CD8-positive, alpha-beta memory T cell (primary cell): Measurements from ENCODE around the gene SLC46A1. TPM values are rescaled to one million over a fixed set of nuclear protein-coding genes. Genes with fewer than 3 reads are reported as not detected.

ENCODE experiments used
- CTCF ChIA-PET: fragments of 350-600 bp; sonication (Branson Sonifier 250); formaldehyde crosslinking; loops from one replicate; lab custom pipeline; 2021; ENCODE audit warnings: antibody characterized with exemption; lab: Charles Lee
- POLR2A ChIA-PET: fragments of 350-600 bp; sonication (Branson Sonifier 250); formaldehyde crosslinking; loops from one replicate; lab custom pipeline; 2021; ENCODE audit warnings: antibody characterized with exemption; lab: Charles Lee
- DNase-seq, 5 donors: peaks; one replicate each; pipeline versions ENCODE4 v3.0.0 to v3.0.0-alpha.2; 2020 to 2022; ENCODE audit warnings: mixed read lengths in 1 of 5
- H3K27ac ChIP-seq: one replicate; pipeline ENCODE4 v1.7.0; 2013; ENCODE audit warnings: low read depth, mild to moderate bottlenecking, low read length, moderate library complexity
- H3K27me3 ChIP-seq: 2 replicates; pipeline ENCODE4 v1.7.0; 2013; ENCODE audit warnings: low read length, mild to moderate bottlenecking; ENCODE audit not compliant: insufficient read depth, poor library complexity, severe bottlenecking
- H3K36me3 ChIP-seq: 2 replicates; pipeline ENCODE4 v1.7.0; 2013; ENCODE audit warnings: mild to moderate bottlenecking, low read length, moderate library complexity; ENCODE audit not compliant: insufficient read depth
- H3K4me1 ChIP-seq: 2 replicates; pipeline ENCODE4 v1.7.0; 2013; ENCODE audit warnings: mild to moderate bottlenecking, low read length, moderate library complexity; ENCODE audit not compliant: insufficient read depth
- H3K4me3 ChIP-seq: 2 replicates; pipeline ENCODE4 v1.7.0; 2013; ENCODE audit warnings: mild to moderate bottlenecking, low read length
- H3K9me3 ChIP-seq: 2 replicates; pipeline ENCODE4 v1.7.0; 2013; ENCODE audit warnings: mild to moderate bottlenecking, low read length
- H3K27ac Mint-ChIP-seq, 8 donors: one replicate each; pipeline ENCODE4 v1.8.0; 2020 to 2021; ENCODE audit warnings: mixed read lengths in 8 of 8, mild to moderate bottlenecking in 6 of 8, inconsistent platforms in 3 of 8, moderate library complexity in 3 of 8
- H3K27me3 Mint-ChIP-seq, 2 donors: one replicate each; pipeline ENCODE4 v1.8.0; 2020 to 2021; ENCODE audit warnings: mixed read lengths in 2 of 2, mild to moderate bottlenecking in 1 of 2, moderate library complexity in 1 of 2
- H3K36me3 Mint-ChIP-seq, 3 donors: one replicate each; pipeline ENCODE4 v1.8.0; 2020 to 2021; ENCODE audit warnings: mixed read lengths in 3 of 3, inconsistent platforms in 1 of 3, mild to moderate bottlenecking in 1 of 3
- H3K4me1 Mint-ChIP-seq, 3 donors: one replicate each; pipeline ENCODE4 v1.8.0; 2020 to 2021; ENCODE audit warnings: mixed read lengths in 3 of 3, inconsistent platforms in 1 of 3, mild to moderate bottlenecking in 1 of 3
- H3K4me3 Mint-ChIP-seq, 7 donors: one replicate each; pipeline ENCODE4 v1.8.0; 2020 to 2021; ENCODE audit warnings: mixed read lengths in 7 of 7, mild to moderate bottlenecking in 6 of 7, moderate library complexity in 4 of 7, inconsistent platforms in 2 of 7
- H3K9me3 Mint-ChIP-seq, 5 donors: one replicate each; pipeline ENCODE4 v1.8.0; 2020 to 2022; ENCODE audit warnings: mixed read lengths in 5 of 5, mild to moderate bottlenecking in 3 of 5, moderate library complexity in 2 of 5, inconsistent platforms in 1 of 5
- polyA plus RNA-seq: library from polyadenylated mRNA; unstranded; fragments of 300-500 nt; fragmentation: Illumina TruSeq; gene quantifications from one replicate; pipeline ENCODE4 v1.2.3, GENCODE V29; 2021
- total RNA-seq, 2 experiments: library from RNA; stranded (reverse); gene quantifications; one replicate each; pipeline ENCODE4 v1.2.3, GENCODE V29; 2021

SLC46A1 gene
- total and polyA plus RNA-seq, 3 experiments from 2014 or later = 5.6 to 6.3 (median 6.0) TPM

GRCh38 chr17:28402844-28403243, 3.2 kb downstream of the SLC46A1 start:
- no peak overlapping the region for H3K4me3 Mint-ChIP-seq
- H3K36me3 Mint-ChIP-seq = peaks cover 0 to 9% (median 0%) of the 10 kb centered on the region in 3 donors
- H3K9me3 Mint-ChIP-seq = no peaks in the 10 kb centered on the region
- Histone ChIP-seq H3K4me3 (no peak overlapping the region), H3K27ac (no peak overlapping the region), H3K27me3 (no peaks in the 10 kb centered on the region), H3K36me3 (no peaks in the 10 kb centered on the region), H3K9me3 (no peaks in the 10 kb centered on the region), H3K4me1 (peaks cover 6% of the 10 kb centered on the region)
- CTCF ChIA-PET = interaction anchor here (1.0 kb wide), 1 partner anchor 13 kb away, joined by 3 read pairs; no protein-coding TSS in a partner anchor
- H3K27me3 Mint-ChIP-seq = peaks cover 3 to 4% of the 10 kb centered on the region in 2 donors
- H3K27ac Mint-ChIP-seq = peak overlapping the region in 1 of 8 donors; percentile 39
- POLR2A ChIA-PET = no interaction called here
- H3K4me1 Mint-ChIP-seq = peaks cover 6 to 16% (median 14%) of the 10 kb centered on the region in 3 donors
- DNase-seq = no peak

DNA sequence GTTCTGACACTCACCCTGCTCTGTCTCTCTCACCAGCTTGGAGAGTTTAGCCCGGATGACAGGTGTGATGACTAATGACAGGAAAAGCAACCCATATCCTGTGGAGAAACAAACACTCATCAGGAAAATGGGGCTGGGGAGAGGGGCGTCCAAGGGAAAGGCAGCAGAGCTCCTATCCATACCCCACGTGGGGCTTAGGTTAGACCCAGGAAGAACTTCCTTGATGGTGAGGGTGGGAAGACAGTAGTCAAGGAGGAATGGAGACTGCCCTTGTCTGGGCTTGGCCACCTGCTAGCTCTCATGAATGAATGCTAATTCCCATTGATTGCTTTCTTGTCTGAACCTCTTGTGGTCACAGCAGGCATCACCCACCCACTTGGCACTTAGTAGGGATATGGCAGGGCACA, 3.8 kb downstream of the SLC46A1 start:
- DNase-seq = no peak
- H3K27me3 Mint-ChIP-seq = peaks cover 1 to 2% of the 10 kb centered on the region in 2 donors
- H3K36me3 Mint-ChIP-seq = peaks cover 0 to 13% (median 2%) of the 10 kb centered on the region in 3 donors
- H3K9me3 Mint-ChIP-seq = no peaks in the 10 kb centered on the region
- peaks cover 6 to 16% (median 14%) of the 10 kb centered on the region in 3 donors for H3K4me1 Mint-ChIP-seq
- Histone ChIP-seq H3K27me3 (no peaks in the 10 kb centered on the region), H3K27ac (no peak overlapping the region), H3K4me1 (peaks cover 6% of the 10 kb centered on the region), H3K9me3 (no peaks in the 10 kb centered on the region), H3K4me3 (no peak overlapping the region), H3K36me3 (no peaks in the 10 kb centered on the region)
- CTCF ChIA-PET = interaction anchor here (1.0 kb wide), 1 partner anchor 14 kb away, joined by 3 read pairs; no protein-coding TSS in a partner anchor
- POLR2A ChIA-PET = no interaction called here
- H3K27ac Mint-ChIP-seq = peak overlapping the region in 5 of 8 donors; percentile 39 to 79 (median 63)
- H3K4me3 Mint-ChIP-seq = no peak overlapping the region

- CTCF ChIA-PET = interaction anchor here (1.7 kb wide), 1 partner anchor 16 kb away, joined by 8 read pairs; no protein-coding TSS in a partner anchor
- Mint-ChIP-seq H3K27me3 (no peaks in the 10 kb centered on the region), H3K36me3 (peaks cover 0 to 26% (median 3%) of the 10 kb centered on the region in 3 donors)
These were observed 6.2 kb downstream of the SLC46A1 start for GRCh38 chr17:28399808-28400207.

DNA sequence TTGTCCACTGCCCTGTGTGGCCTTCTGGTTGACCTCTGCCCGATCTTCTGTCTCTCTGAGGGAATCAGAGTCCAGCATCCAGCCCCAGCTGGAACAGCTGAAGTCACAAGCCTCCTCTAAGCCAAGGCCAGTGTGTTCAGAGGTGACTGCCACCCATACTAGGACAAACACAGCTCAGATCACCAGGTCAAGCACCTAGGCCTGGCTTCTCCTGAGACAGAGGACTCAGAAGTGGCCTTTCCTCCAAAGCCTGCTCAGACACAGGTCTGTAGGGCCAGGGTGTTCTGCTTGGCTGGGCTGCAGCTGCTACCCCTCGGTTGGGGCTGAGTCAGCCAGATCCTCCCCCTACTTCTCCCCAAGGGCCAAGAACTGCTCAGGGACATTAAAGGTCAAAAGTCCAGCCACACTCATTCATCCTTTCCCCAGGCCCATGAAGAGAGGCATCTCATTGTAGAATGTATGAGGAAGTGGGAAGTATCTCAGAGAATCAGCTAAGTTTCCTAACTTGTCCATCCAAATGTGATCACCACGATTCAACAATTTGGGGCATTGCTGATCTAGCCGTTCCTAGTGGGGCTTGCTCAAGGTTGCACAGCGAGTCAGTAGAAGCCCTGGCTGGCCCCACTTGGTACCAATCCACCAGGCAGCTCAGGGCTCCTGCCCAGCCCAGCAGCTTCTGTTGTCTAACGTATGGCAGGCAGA, 7.6 kb downstream of the SLC46A1 start:
- H3K27me3 Mint-ChIP-seq = no peaks in the 10 kb centered on the region
- ChIA-PET CTCF (no interaction called here), POLR2A (no interaction called here)
- H3K27ac ChIP-seq = no peak overlapping the region
- no peak overlapping the region for H3K4me3 Mint-ChIP-seq
- H3K4me1 Mint-ChIP-seq = peaks cover 0 to 2% (median 0%) of the 10 kb centered on the region in 3 donors
- H3K36me3 ChIP-seq = peaks cover 5% of the 10 kb centered on the region
- no peak overlapping the region for H3K4me3 ChIP-seq
- DNase-seq = no peak
- peak overlapping the region in 5 of 8 donors; percentile 42 to 77 (median 52) for H3K27ac Mint-ChIP-seq
- no peaks in the 10 kb centered on the region for H3K9me3 Mint-ChIP-seq
- no peaks in the 10 kb centered on the region for H3K4me1 ChIP-seq
- no peaks in the 10 kb centered on the region for H3K9me3 ChIP-seq
- peaks cover 3 to 40% (median 7%) of the 10 kb centered on the region in 3 donors for H3K36me3 Mint-ChIP-seq
- H3K27me3 ChIP-seq = no peaks in the 10 kb centered on the region

More at GRCh38 chr17:28399808-28400207, 6.2 kb downstream of the SLC46A1 start:
- peak overlapping the region in 4 of 8 donors; percentile 6 to 58 (median 17) for H3K27ac Mint-ChIP-seq
- POLR2A ChIA-PET = no interaction called here
- Histone ChIP-seq H3K27ac (no peak overlapping the region), H3K36me3 (no peaks in the 10 kb centered on the region), H3K27me3 (no peaks in the 10 kb centered on the region), H3K9me3 (no peaks in the 10 kb centered on the region), H3K4me3 (no peak overlapping the region), H3K4me1 (no peaks in the 10 kb centered on the region)
- H3K4me1 Mint-ChIP-seq = peaks cover 0 to 9% (median 7%) of the 10 kb centered on the region in 3 donors
- no peaks in the 10 kb centered on the region for H3K9me3 Mint-ChIP-seq
- DNase-seq = no peak
- H3K4me3 Mint-ChIP-seq = no peak overlapping the region

GRCh38 chr17:28397687-28398279, 8.2 kb downstream of the SLC46A1 start:
- Mint-ChIP-seq H3K27ac (peak overlapping the region in 5 of 8 donors; percentile 4 to 77 (median 42)), H3K4me1 (peaks cover 0 to under 1% (median 0%) of the 10 kb centered on the region in 3 donors), H3K4me3 (no peak overlapping the region), H3K36me3 (peaks cover 3 to 46% (median 7%) of the 10 kb centered on the region in 3 donors), H3K27me3 (no peaks in the 10 kb centered on the region), H3K9me3 (no peaks in the 10 kb centered on the region)
- Histone ChIP-seq H3K36me3 (peaks cover 11% of the 10 kb centered on the region), H3K27ac (no peak overlapping the region), H3K4me1 (no peaks in the 10 kb centered on the region), H3K27me3 (no peaks in the 10 kb centered on the region), H3K9me3 (no peaks in the 10 kb centered on the region), H3K4me3 (no peak overlapping the region)
- DNase-seq = no peak
- ChIA-PET POLR2A (no interaction called here), CTCF (no interaction called here)

- H3K27ac ChIP-seq = no peak overlapping the region
- Mint-ChIP-seq H3K27ac (peak overlapping the region in 2 of 8 donors; percentile 28 to 50), H3K9me3 (no peaks in the 10 kb centered on the region), H3K36me3 (peaks cover 3 to 51% (median 7%) of the 10 kb centered on the region in 3 donors), H3K27me3 (no peaks in the 10 kb centered on the region), H3K4me1 (no peaks in the 10 kb centered on the region), H3K4me3 (no peak overlapping the region)
- ChIA-PET CTCF (interaction anchor here (2.7 kb wide), 1 partner anchor 19 kb away, joined by 7 read pairs; no protein-coding TSS in a partner anchor), POLR2A (no interaction called here)
- DNase-seq = no peak
- peaks cover 15% of the 10 kb centered on the region for H3K36me3 ChIP-seq
- no peaks in the 10 kb centered on the region for H3K4me1 ChIP-seq
- no peak overlapping the region for H3K4me3 ChIP-seq
- no peaks in the 10 kb centered on the region for H3K27me3 ChIP-seq
- H3K9me3 ChIP-seq = no peaks in the 10 kb centered on the region
These were observed 8.7 kb downstream of the SLC46A1 start for GRCh38 chr17:28397275-28397674.

DNA sequence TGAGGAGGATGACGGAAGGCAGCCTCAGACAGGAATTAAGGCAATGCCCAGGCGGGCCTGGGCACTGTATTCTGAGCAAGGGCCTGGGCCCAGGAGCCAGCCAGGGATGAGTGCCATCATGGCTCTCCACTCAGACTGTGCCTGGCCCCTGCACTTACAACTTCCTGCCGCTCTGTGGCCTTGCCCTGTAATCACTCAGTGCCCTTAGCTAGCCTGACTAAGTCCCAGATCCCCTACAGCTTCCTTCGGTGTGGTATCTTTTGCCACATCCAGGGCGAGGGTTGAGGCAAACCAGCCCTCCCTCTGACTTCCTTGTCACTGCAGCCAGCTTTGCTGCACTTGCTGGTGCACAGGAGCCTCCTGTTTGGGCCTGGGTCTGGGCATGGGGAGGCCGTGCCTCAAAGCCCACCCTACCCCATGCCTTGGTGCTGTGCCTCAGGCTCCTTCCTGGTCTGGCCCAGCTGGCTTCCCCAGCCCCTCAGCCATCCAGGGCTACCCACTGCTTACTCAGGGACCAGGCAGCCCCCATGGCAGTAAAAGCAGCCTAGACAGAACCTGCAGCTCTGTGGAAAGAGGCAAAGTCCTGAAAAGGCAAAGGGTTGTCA, 9.3 kb downstream of the SLC46A1 start:
- ChIA-PET POLR2A (no interaction called here), CTCF (interaction anchor here (2.7 kb wide), 1 partner anchor 20 kb away, joined by 7 read pairs; no protein-coding TSS in a partner anchor)
- Mint-ChIP-seq H3K9me3 (no peaks in the 10 kb centered on the region), H3K4me1 (no peaks in the 10 kb centered on the region), H3K4me3 (no peak overlapping the region), H3K27ac (peak overlapping the region in 3 of 8 donors; percentile 29 to 75 (median 51)), H3K36me3 (peaks cover 3 to 52% (median 7%) of the 10 kb centered on the region in 3 donors), H3K27me3 (no peaks in the 10 kb centered on the region)
- Histone ChIP-seq H3K4me1 (no peaks in the 10 kb centered on the region), H3K27ac (no peak overlapping the region), H3K4me3 (no peak overlapping the region), H3K9me3 (no peaks in the 10 kb centered on the region), H3K36me3 (peaks cover 15% of the 10 kb centered on the region), H3K27me3 (no peaks in the 10 kb centered on the region)
- no peak for DNase-seq
